T follicular helper cell (primary cell): ENCODE measurements around the gene DMPK.
A peak's percentile ranks its signal among the peaks of the same experiment; 100 is the strongest.
"Not testable (repeated sequence)": the region's sequence is repeated elsewhere in the genome, so short reads cannot be mapped to it uniquely, and the experiment has no call there.

Experiments
- DNase-seq: peaks from one replicate; pipeline ENCODE4 v3.0.0-alpha.2; 2020; ENCODE audit warnings: low read depth

Gene DMPK

GRCh38 chr19:45768984-45769782 lies 13.1 kb downstream of the DMPK start, which contains the start of gene SIX5:
Gene SIX5 (minus strand): TSS chr19:45769252. CDS start chr19:45768844, 408 bp downstream.
- DNase-seq: peak; percentile 89

GRCh38 chr19:45768655-45768983 lies 13.7 kb downstream of the DMPK start:
- peak; percentile 18 for DNase-seq

DNA sequence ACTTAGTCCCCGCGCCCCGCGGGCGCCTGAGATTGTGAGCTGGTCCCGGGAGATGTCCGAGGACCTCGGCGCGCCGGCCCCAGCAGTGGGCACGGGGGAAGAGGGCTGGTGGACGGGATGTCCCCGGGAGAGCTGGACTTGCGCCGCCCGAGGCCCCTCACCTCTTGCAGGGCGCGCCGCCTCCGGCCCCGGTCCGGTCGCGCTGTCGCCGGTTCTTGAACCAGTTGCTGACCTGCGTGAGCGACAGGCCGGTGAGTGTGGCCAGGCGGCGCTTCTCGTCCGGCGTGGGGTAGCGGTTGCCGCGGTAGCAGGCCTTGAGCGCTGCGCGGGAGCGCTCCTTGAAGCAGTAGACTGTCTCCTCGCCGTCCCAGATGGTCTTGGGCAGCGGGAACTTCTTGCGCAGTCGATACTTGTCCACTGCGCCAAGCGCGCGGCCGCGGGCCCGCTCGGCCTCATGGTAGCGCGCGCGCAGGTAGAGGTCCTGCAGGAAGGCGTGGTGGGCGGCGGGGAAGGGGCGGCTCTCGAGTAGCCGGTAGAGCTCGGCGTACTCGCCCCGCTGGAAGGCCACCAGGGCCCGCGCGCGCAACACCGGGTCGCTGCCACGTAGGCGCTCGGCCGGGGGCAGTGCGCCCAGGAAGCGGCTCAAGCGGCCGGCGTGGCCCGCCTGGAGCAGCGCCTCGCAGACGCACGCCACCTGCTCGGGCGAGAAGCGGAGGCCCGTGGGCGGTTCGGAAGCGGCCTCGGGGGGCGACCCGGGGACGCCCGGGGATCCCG lies 14.2 kb downstream of the DMPK start:
- DNase-seq: no peak

DNA sequence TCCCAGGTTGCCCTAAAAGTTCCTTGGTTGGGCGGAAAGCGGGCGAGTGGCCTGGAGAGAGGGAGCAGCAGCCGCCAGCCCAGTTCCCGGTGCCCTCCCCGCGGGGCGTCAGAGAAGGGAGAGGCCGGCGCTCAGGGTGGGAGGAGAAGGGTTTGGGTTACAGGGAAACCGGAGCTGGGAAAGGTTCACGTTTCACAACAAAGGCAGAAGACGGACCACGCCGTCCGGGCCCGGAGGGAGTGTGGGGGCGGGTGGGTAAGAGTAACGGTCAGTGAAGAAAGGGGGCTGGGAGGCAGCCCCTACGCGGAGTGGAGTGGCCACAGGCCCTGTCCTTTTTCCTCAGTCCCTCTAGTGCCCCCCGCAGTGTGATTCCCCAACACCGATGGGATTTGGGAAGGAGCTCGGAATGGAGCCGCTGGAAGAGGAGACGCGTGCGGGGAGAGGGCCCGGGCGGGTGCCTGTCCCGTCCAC lies 14.8 kb downstream of the DMPK start:
- no peak for DNase-seq

GRCh38 chr19:45766869-45767346 lies 15.4 kb downstream of the DMPK start:
- no peak for DNase-seq

GRCh38 chr19:45766296-45766868 lies 15.9 kb downstream of the DMPK start:
- DNase-seq: no peak

GRCh38 chr19:45765702-45766295 lies 16.5 kb downstream of the DMPK start:
- DNase-seq: no peak

- DNase-seq: no peak
Measured at GRCh38 chr19:45764945-45765701, 17.2 kb downstream of the DMPK start.

DNA sequence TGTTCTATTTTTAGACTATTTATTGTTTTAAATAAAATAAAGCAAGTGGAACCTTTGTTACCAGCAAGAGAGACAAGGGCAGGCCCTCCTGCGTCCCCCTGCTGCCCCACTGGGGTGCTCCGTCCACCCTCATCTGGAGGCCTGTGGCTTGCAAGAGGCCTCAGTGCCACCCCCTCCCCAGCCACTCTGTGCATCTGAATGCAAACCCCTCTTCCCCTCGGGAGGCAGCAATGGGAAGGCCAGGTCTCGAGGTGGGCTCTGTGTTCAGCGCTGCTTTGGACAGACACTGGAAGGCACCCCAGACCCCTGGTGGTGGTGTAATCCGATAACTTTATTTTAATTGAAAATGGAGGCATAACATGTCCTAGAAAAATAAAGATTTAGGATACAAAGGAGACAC lies 17.8 kb downstream of the DMPK start:
- DNase-seq: no peak

DNA sequence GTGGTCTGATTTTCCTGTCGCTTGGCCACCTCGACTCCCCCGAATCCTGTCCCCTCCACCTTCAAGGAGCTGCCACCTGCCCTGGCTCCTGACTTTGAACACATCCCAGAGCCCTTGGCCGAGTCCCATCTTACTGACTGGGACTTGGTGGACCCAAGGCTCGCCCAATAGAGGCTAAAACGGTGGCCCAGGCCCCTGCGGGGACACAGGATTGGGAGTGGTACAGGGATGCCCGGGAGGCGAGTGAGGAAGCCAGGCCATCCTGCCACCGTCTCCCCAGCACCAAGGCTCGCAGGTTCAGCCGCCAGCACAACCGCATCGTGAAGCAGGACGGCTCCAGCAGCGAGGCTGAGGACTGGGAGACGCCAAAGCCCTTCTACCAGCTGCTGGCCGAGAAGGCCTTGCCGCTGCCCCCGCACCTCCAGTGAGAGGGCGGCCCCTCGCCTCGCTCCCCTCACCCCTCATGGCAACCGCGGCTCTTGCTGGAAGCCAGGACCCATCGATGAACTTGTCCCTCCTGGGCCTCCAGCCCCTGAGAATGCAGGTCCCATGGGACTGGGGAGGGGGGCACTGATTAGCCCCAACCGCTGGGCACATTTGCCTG lies 18.5 kb downstream of the DMPK start:
- DNase-seq: no peak

DNA sequence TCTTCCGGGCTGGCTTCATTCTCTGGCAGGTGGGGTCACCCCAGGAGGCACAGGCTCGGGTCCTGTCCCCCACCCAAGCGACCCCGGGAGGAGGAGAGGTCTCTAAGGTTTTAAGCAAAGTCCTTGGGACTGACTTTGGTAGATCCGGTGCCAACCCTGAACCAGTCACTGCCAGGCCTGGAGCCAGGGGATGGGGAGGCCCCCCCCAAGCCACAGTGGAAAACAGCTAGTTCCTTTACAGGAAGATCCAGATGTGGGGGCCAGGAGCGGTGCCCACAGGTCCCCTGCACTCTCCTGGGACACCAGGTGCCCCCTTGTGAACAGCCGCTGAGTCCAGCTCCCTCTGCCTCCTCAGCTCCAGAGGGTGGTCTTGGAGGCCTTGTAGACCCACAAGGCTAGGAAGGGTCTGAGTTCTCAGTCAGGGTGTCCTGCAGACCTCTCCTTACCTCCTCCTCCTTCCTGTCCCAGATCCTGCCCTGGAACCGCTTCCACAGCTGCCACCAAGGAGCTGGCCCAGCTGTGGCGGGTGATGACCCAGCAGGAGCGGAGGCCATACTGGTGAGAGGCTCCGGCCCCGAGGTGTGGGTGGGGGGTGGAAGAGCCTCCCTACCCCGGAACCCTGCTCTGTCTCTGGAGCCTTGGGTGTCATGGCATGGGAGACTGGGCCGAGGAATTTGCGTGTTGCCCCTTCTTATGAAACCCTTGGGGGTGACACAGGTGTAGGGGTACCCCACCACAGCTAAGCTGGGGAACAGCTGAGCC lies 19.2 kb downstream of the DMPK start:
- DNase-seq: no peak

DNA sequence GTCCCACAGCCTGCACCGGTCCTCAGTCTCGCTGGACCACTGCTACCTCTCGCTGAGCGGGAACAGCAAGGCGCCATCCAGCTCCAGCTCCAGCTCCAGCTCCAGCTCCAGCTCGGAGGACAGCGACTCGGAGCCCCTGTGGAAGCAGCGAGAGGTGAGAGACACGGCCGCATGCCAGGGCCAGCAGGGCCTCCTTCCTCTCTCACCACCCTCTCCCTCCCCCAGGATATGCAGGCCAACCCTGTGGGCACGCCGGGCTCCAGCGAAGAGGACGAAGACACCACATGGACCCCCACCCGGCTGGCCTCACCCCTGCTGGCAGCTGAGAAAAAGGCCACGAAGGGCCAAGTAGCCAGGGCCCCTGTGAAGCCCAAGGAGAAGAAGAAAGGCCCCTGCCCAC lies 20.6 kb downstream of the DMPK start:
- no peak for DNase-seq

- DNase-seq: no peak
Measured at GRCh38 chr19:45758921-45759320, 23.4 kb downstream of the DMPK start.

DNA sequence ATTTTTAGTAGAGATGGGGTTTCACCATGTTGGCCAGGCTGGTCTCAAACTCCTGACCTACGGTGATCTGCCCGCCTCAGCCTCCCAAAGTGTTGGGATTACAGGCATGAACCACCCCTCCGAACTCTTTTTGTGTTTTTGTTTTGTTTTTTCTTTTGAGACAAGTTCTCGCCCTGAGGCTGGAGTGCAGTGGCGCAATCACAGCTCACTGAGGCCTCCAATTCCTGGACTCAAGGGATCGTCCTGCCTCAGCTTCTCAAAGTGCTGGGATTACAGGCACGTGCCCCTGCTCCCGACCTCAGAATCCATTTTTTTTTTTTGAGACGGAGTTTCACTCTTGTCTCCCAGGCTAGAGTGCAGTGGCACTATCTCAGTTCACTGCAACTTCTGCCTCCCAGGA lies 24.6 kb downstream of the DMPK start:
- DNase-seq: no peak

- DNase-seq: no peak
Measured at GRCh38 chr19:45754323-45754722, 28.0 kb downstream of the DMPK start.

DNA sequence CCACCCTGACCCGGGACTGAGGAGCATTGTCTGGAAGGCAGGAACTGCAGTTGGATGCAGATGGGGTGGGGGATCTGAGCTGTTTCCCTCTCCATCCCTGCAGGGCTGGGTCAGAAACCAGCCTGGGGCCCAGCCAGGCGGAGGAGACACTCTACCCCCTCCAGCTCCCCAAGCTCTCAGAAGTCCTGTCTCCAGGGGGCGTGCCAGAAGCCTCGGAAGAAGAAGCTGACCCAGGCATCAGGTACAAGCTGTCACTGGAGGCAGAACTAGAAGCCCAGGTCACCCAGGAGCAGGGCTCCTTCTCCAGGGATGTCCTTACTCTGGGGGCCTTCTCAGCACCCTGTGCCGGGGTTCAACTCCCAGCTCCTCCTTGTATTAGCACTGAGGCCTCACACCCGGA lies 28.7 kb downstream of the DMPK start:
- no peak for DNase-seq

DNA sequence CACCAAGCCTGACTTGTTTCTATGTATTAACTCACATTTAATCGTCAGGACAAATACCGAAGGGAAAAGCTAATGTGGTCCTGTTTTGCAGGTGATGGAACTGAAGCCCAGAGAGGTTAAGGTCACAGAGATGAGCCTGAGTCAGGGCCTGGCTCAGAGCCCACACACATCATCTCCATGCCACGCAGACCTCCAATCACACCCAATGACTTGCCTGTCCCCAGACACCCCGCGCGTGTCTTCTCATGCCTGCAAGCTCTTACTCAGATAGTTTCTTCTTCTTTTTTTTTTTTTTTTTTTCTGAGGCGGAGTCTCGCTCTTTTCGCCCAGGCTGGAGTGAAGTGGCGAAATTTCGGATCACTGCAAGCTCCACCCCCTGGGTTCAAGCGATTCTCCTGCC lies 29.7 kb downstream of the DMPK start:
- no peak for DNase-seq

DNA sequence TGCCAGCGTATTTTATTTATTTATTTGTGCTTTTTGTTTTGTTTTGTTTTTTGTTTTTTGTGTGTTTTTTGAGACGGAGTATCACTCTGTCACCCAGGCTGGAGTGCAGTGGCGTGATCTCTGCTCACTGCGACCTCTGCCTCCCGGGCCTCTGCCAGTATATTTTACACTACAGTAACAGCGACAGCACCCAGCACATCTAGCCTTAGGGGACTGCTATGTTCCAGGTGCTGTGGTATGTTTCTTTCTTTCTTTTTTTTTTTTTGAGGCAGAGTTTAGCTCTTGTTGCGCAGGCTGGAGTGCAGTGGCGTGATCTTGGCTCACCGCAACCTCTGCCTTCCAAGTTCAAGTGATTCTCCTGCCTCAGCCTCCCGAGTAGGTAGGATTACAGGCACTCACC lies 30.8 kb downstream of the DMPK start:
- DNase-seq: not testable (repeated sequence)

GRCh38 chr19:45747513-45747912 lies 34.8 kb downstream of the DMPK start:
- DNase-seq: no peak

- DNase-seq: no peak
Measured at GRCh38 chr19:45746866-45747265, 35.4 kb downstream of the DMPK start.
